H9 (cell line): ENCODE measurements around the gene NDUFAB1. TPM values are rescaled to one million over a fixed set of nuclear protein-coding genes. Genes with fewer than 3 reads are reported as not detected.

ENCODE experiments used
- DNase-seq: peaks from one replicate; pipeline ENCODE4 v3.0.0-alpha.2; 2017
- H2AFZ ChIP-seq: one replicate; pipeline ENCODE4 v1.6.1; 2013; ENCODE audit warnings: mild to moderate bottlenecking, low read length, control low read depth, moderate library complexity
- H2AK5ac ChIP-seq: 2 replicates; pipeline ENCODE4 v1.6.1; 2013; ENCODE audit warnings: low read length, control low read depth, mixed read lengths; ENCODE audit not compliant: insufficient read length
- H2BK120ac ChIP-seq: one replicate; pipeline ENCODE4 v1.6.1; 2013; ENCODE audit warnings: low read depth, mild to moderate bottlenecking, low read length, control low read depth, inconsistent platforms; ENCODE audit not compliant: poor library complexity, severe bottlenecking
- H2BK12ac ChIP-seq: 2 replicates; pipeline ENCODE4 v1.6.1; 2013; ENCODE audit warnings: low read length, control low read depth, mixed read lengths, low read depth; ENCODE audit not compliant: insufficient read length
- H2BK15ac ChIP-seq: 2 replicates; pipeline ENCODE4 v1.6.1; 2013; ENCODE audit warnings: low read depth, low read length, control low read depth
- H2BK20ac ChIP-seq: one replicate; pipeline ENCODE4 v1.6.1; 2013; ENCODE audit warnings: low read depth, mild to moderate bottlenecking, low read length, control low read depth, inconsistent platforms; ENCODE audit not compliant: poor library complexity, severe bottlenecking
- H2BK5ac ChIP-seq: 2 replicates; pipeline ENCODE4 v1.6.1; 2013; ENCODE audit warnings: low read length, control low read depth, mixed read lengths; ENCODE audit not compliant: insufficient read length
- H3K14ac ChIP-seq: 2 replicates; pipeline ENCODE4 v1.6.1; 2013; ENCODE audit warnings: low read length, control low read depth; ENCODE audit not compliant: insufficient read depth
- H3K18ac ChIP-seq: 2 replicates; pipeline ENCODE4 v1.6.1; 2013; ENCODE audit warnings: low read depth, mild to moderate bottlenecking, mixed read lengths, low read length, control low read depth; ENCODE audit not compliant: insufficient read length
- H3K23ac ChIP-seq: 2 replicates; pipeline ENCODE4 v1.6.1; 2013; ENCODE audit warnings: low read length, control low read depth, mixed read lengths, low read depth; ENCODE audit not compliant: insufficient read length
- H3K23me2 ChIP-seq: 2 replicates; pipeline ENCODE4 v1.6.1; 2013; ENCODE audit warnings: low read depth, mild to moderate bottlenecking, mixed read lengths, low read length, control low read depth; ENCODE audit not compliant: insufficient read length, poor library complexity, severe bottlenecking
- H3K27ac ChIP-seq: 2 replicates; pipeline ENCODE4 v1.5.1; 2013; ENCODE audit warnings: low read length, control low read depth, mixed read lengths, low read depth; ENCODE audit not compliant: insufficient read length
- H3K27me3 ChIP-seq: 2 replicates; pipeline ENCODE4 v1.6.1; 2013; ENCODE audit warnings: low read length, control low read depth, inconsistent platforms; ENCODE audit not compliant: insufficient read depth
- H3K4ac ChIP-seq: 2 replicates; pipeline ENCODE4 v1.6.1; 2013; ENCODE audit warnings: low read depth, mild to moderate bottlenecking, control low read depth, inconsistent platforms, low read length, moderate library complexity
- H3K4me1 ChIP-seq: 2 replicates; pipeline ENCODE4 v1.6.1; 2013; ENCODE audit warnings: low read length, control low read depth, inconsistent platforms; ENCODE audit not compliant: insufficient read depth
- H3K4me2 ChIP-seq: 2 replicates; pipeline ENCODE4 v1.6.1; 2013; ENCODE audit warnings: low read length, control low read depth, mixed read lengths; ENCODE audit not compliant: insufficient read length, insufficient read depth
- H3K56ac ChIP-seq: 2 replicates; pipeline ENCODE4 v1.6.1; 2013; ENCODE audit warnings: low read depth, mild to moderate bottlenecking, mixed read lengths, low read length, control low read depth; ENCODE audit not compliant: insufficient read length
- H3K79me1 ChIP-seq: 2 replicates; pipeline ENCODE4 v1.6.1; 2013; ENCODE audit warnings: low read depth, mild to moderate bottlenecking, moderate library complexity, low read length, control low read depth, inconsistent platforms; ENCODE audit not compliant: insufficient read depth, poor library complexity, severe bottlenecking
- H3K79me2 ChIP-seq: 2 replicates; pipeline ENCODE4 v1.6.1; 2013; ENCODE audit warnings: low read length, control low read depth, inconsistent platforms; ENCODE audit not compliant: insufficient read depth
- H3K9ac ChIP-seq: 2 replicates; pipeline ENCODE4 v1.6.1; 2013; ENCODE audit warnings: low read length, control low read depth, mixed read lengths; ENCODE audit not compliant: insufficient read length; ENCODE audit errors: extremely low read depth
- H3K9me3 ChIP-seq: one replicate; pipeline ENCODE4 v1.6.1; 2013; ENCODE audit warnings: low read depth, low read length, inconsistent platforms; ENCODE audit not compliant: control insufficient read depth
- H3T11ph ChIP-seq: one replicate; pipeline ENCODE4 v1.6.1; 2013; ENCODE audit warnings: mild to moderate bottlenecking, low read length, control low read depth, inconsistent platforms
- H4K20me1 ChIP-seq: one replicate; pipeline ENCODE4 v1.6.1; 2013; ENCODE audit not compliant: control insufficient read depth, insufficient read length, insufficient read depth
- H4K5ac ChIP-seq: 2 replicates; pipeline ENCODE4 v1.6.1; 2013; ENCODE audit warnings: low read depth, mild to moderate bottlenecking, mixed read lengths, low read length, control low read depth; ENCODE audit not compliant: insufficient read length
- H4K8ac ChIP-seq: replicated peaks from 2 replicates; pipeline ENCODE4 v1.6.1; 2013; ENCODE audit warnings: low read length, control low read depth, mixed read lengths, low read depth; ENCODE audit not compliant: insufficient read length
- H4K91ac ChIP-seq: 2 replicates; pipeline ENCODE4 v1.6.1; 2013; ENCODE audit warnings: low read depth, mild to moderate bottlenecking, moderate library complexity, mixed read lengths, low read length, control low read depth; ENCODE audit not compliant: insufficient read length
- H3K27ac Mint-ChIP-seq, 3 experiments: 2 replicates in 2 of 3; 3 replicates in 1 of 3; pipeline ENCODE4 v1.8.0; 2020 to 2021; ENCODE audit warnings: mixed read lengths in 3 of 3, mild to moderate bottlenecking in 1 of 3, moderate library complexity in 1 of 3
- H3K27me3 Mint-ChIP-seq: 2 replicates; pipeline ENCODE4 v1.8.0; 2021; ENCODE audit warnings: low read depth, mild to moderate bottlenecking, moderate library complexity, mixed read lengths
- H3K36me3 Mint-ChIP-seq, 3 experiments: 2 replicates in 2 of 3; 3 replicates in 1 of 3; pipeline ENCODE4 v1.8.0; 2020 to 2021; ENCODE audit warnings: low read depth in 3 of 3, mixed read lengths in 3 of 3; ENCODE audit not compliant: insufficient read depth in 1 of 3
- H3K4me1 Mint-ChIP-seq, 2 experiments: 2 replicates each; pipeline ENCODE4 v1.8.0; 2020; ENCODE audit warnings: mixed read lengths in 2 of 2
- H3K4me3 Mint-ChIP-seq, 2 experiments: 2 replicates in 1 of 2; 3 replicates in 1 of 2; pipeline ENCODE4 v1.8.0; 2020 to 2021; ENCODE audit warnings: mild to moderate bottlenecking in 2 of 2, mixed read lengths in 2 of 2, moderate library complexity in 1 of 2
- H3K9me3 Mint-ChIP-seq, 2 experiments: 2 replicates in 1 of 2; 3 replicates in 1 of 2; pipeline ENCODE4 v1.8.0; 2020; ENCODE audit warnings: mild to moderate bottlenecking in 2 of 2, mixed read lengths in 2 of 2, moderate library complexity in 1 of 2
- total RNA-seq: library from RNA; stranded (reverse); gene quantifications from 2 replicates; pipeline ENCODE4 v1.2.1, GENCODE V29; 2021
- TF ChIP-seq, protein P1 (sequence below): fragments of 200-600 bp; sonication (generic); conservative IDR thresholded peaks from 3 replicates; pipeline ENCODE4 v1.8.0; 2021; ENCODE audit warnings: antibody characterized with exemption, mild to moderate bottlenecking

NDUFAB1 gene
- total RNA-seq, 1 experiment from 2014 or later = 192 TPM

DNA sequence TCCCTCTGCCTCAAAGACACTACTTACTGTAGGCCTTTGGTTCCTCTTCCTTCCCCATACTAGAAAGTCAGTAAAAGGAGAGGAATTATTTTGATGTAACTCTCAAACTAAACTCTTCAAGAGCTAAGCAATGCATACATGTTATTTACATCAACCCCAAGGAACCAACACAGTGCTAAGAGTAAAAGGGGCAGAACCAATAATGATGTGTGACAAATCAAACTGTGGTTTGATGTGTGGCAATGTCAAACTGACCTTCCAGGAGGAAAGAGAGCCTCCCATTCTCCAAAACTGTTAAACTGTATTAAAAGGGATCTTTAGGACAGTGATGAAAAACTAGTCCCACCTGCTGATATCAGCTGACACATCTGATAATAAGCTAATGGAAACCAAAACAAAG, 15.7 kb downstream of the NDUFAB1 start:
- Histone ChIP-seq H2BK5ac (no peak overlapping the region), H3K18ac (no peak overlapping the region), H3K27ac (no peak overlapping the region), H3K56ac (no peak overlapping the region), H4K8ac (no peak overlapping the region), H2BK20ac (no peak overlapping the region), H2BK12ac (no peak overlapping the region), H3K9ac (no peak overlapping the region), H4K91ac (no peak overlapping the region), H4K5ac (no peak overlapping the region), H3T11ph (no peak overlapping the region), H4K20me1 (no peaks in the 10 kb centered on the region), H3K9me3 (no peaks in the 10 kb centered on the region), H3K79me2 (no peaks in the 10 kb centered on the region), H2BK15ac (no peak overlapping the region), H3K27me3 (no peaks in the 10 kb centered on the region), H3K23ac (no peak overlapping the region), H3K4me2 (no peak overlapping the region), H2BK120ac (no peak overlapping the region), H3K4ac (no peak overlapping the region), H3K4me1 (no peaks in the 10 kb centered on the region), H2AK5ac (no peak overlapping the region), H2AFZ (no peak overlapping the region), H3K23me2 (peaks cover 3% of the 10 kb centered on the region), H3K79me1 (no peaks in the 10 kb centered on the region), H3K14ac (no peak overlapping the region)
- TF ChIP-seq, protein P1, sequence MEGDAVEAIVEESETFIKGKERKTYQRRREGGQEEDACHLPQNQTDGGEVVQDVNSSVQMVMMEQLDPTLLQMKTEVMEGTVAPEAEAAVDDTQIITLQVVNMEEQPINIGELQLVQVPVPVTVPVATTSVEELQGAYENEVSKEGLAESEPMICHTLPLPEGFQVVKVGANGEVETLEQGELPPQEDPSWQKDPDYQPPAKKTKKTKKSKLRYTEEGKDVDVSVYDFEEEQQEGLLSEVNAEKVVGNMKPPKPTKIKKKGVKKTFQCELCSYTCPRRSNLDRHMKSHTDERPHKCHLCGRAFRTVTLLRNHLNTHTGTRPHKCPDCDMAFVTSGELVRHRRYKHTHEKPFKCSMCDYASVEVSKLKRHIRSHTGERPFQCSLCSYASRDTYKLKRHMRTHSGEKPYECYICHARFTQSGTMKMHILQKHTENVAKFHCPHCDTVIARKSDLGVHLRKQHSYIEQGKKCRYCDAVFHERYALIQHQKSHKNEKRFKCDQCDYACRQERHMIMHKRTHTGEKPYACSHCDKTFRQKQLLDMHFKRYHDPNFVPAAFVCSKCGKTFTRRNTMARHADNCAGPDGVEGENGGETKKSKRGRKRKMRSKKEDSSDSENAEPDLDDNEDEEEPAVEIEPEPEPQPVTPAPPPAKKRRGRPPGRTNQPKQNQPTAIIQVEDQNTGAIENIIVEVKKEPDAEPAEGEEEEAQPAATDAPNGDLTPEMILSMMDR = no peak
- Mint-ChIP-seq H3K27me3 (no peaks in the 10 kb centered on the region; the same call in 1 of the 2 replicates), H3K4me1 (no peaks in the 10 kb centered on the region), H3K36me3 (peaks cover 15 to 60% (median 52%) of the 10 kb centered on the region in 3 experiments), H3K4me3 (no peak overlapping the region), H3K27ac (no peak overlapping the region; a peak in 1 of 7 replicates), H3K9me3 (peaks cover 0 to 1% of the 10 kb centered on the region in 2 experiments; a peak in 1 of 5 replicates)
- DNase-seq = no peak
